Measurements from ENCODE around the gene LINGO3.

LINGO3 gene

DNA sequence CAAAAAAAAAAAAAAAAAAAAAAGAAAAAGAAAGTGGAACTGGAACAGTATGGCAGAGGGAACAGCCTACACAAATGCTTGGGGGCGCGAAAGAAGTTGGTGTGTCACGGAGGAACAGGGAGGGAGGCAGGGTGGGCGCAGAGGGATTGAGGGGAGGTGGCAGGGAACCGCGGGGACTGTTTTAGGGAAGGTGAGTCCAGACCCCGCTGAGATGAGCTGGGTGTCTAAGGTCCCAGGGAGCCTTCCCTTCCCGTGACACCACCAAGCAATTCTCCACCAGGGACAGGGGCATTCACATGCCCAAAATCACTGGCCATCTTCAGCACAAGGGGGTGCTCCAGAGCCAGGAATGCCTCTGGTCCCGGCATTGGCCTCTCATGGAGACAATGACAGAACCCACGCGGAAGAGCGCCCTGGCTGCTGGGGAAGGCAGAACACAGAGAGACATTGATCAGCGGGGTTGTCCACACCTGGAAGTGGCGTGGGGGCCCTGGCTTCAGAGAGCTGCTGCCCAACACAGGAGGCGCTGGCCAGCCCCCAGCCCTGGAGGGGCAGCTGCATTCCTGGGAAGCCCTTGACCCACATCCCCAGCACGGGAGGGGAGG is 32.9 kb downstream of the LINGO3 start (continued):
- TF ChIP-seq, protein P1, sequence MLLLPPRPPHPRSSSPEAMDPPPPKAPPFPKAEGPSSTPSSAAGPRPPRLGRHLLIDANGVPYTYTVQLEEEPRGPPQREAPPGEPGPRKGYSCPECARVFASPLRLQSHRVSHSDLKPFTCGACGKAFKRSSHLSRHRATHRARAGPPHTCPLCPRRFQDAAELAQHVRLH (tag by site-specific recombination; IDR thresholded peaks at IDR 0.05) = 0 out of 2 replicates have a peak, but pooled peaks have one; percentile 48
- peak; percentile 32; the same call in 1 of the 2 replicates for TF ChIP-seq ZNF2 (tag by site-specific recombination; IDR thresholded peaks at IDR 0.05)
- TF ChIP-seq ZNF501 (tag by site-specific recombination; IDR thresholded peaks at IDR 0.05) = no peak
- TF ChIP-seq, protein P2, sequence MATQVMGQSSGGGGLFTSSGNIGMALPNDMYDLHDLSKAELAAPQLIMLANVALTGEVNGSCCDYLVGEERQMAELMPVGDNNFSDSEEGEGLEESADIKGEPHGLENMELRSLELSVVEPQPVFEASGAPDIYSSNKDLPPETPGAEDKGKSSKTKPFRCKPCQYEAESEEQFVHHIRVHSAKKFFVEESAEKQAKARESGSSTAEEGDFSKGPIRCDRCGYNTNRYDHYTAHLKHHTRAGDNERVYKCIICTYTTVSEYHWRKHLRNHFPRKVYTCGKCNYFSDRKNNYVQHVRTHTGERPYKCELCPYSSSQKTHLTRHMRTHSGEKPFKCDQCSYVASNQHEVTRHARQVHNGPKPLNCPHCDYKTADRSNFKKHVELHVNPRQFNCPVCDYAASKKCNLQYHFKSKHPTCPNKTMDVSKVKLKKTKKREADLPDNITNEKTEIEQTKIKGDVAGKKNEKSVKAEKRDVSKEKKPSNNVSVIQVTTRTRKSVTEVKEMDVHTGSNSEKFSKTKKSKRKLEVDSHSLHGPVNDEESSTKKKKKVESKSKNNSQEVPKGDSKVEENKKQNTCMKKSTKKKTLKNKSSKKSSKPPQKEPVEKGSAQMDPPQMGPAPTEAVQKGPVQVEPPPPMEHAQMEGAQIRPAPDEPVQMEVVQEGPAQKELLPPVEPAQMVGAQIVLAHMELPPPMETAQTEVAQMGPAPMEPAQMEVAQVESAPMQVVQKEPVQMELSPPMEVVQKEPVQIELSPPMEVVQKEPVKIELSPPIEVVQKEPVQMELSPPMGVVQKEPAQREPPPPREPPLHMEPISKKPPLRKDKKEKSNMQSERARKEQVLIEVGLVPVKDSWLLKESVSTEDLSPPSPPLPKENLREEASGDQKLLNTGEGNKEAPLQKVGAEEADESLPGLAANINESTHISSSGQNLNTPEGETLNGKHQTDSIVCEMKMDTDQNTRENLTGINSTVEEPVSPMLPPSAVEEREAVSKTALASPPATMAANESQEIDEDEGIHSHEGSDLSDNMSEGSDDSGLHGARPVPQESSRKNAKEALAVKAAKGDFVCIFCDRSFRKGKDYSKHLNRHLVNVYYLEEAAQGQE (tag by site-specific recombination; IDR thresholded peaks at IDR 0.05) = peak; percentile 94
- no peak for TF ChIP-seq GFI1B (tag by site-specific recombination; IDR thresholded peaks at IDR 0.05)
- no peak for TF ChIP-seq OSR2 (tag by site-specific recombination; IDR thresholded peaks at IDR 0.05)
- TF ChIP-seq ZNF184 (tag by site-specific recombination; IDR thresholded peaks at IDR 0.05) = no peak
- peak; percentile 46 for TF ChIP-seq ZBTB17 (tag by site-specific recombination; IDR thresholded peaks at IDR 0.05)
- TF ChIP-seq, protein P3, sequence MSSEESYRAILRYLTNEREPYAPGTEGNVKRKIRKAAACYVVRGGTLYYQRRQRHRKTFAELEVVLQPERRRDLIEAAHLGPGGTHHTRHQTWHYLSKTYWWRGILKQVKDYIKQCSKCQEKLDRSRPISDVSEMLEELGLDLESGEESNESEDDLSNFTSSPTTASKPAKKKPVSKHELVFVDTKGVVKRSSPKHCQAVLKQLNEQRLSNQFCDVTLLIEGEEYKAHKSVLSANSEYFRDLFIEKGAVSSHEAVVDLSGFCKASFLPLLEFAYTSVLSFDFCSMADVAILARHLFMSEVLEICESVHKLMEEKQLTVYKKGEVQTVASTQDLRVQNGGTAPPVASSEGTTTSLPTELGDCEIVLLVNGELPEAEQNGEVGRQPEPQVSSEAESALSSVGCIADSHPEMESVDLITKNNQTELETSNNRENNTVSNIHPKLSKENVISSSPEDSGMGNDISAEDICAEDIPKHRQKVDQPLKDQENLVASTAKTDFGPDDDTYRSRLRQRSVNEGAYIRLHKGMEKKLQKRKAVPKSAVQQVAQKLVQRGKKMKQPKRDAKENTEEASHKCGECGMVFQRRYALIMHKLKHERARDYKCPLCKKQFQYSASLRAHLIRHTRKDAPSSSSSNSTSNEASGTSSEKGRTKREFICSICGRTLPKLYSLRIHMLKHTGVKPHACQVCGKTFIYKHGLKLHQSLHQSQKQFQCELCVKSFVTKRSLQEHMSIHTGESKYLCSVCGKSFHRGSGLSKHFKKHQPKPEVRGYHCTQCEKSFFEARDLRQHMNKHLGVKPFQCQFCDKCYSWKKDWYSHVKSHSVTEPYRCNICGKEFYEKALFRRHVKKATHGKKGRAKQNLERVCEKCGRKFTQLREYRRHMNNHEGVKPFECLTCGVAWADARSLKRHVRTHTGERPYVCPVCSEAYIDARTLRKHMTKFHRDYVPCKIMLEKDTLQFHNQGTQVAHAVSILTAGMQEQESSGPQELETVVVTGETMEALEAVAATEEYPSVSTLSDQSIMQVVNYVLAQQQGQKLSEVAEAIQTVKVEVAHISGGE (tag by site-specific recombination; conservative IDR thresholded peaks at IDR 0.05; ENCODE audit: low read depth) = 0 out of 2 replicates have a peak, but pooled peaks have one; percentile 21
- TF ChIP-seq ZNF621 (tag by site-specific recombination; IDR thresholded peaks at IDR 0.05) = no peak
- peak; percentile 59; the same call in 1 of the 2 replicates for TF ChIP-seq ZNF558 (tag by site-specific recombination; IDR thresholded peaks at IDR 0.05)
- TF ChIP-seq ZBTB20 (tag by site-specific recombination; IDR thresholded peaks at IDR 0.05) = no peak
- TF ChIP-seq, protein P4, sequence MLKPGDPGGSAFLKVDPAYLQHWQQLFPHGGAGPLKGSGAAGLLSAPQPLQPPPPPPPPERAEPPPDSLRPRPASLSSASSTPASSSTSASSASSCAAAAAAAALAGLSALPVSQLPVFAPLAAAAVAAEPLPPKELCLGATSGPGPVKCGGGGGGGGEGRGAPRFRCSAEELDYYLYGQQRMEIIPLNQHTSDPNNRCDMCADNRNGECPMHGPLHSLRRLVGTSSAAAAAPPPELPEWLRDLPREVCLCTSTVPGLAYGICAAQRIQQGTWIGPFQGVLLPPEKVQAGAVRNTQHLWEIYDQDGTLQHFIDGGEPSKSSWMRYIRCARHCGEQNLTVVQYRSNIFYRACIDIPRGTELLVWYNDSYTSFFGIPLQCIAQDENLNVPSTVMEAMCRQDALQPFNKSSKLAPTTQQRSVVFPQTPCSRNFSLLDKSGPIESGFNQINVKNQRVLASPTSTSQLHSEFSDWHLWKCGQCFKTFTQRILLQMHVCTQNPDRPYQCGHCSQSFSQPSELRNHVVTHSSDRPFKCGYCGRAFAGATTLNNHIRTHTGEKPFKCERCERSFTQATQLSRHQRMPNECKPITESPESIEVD (tag by site-specific recombination; IDR thresholded peaks at IDR 0.05) = no peak
- TF ChIP-seq, protein P5, sequence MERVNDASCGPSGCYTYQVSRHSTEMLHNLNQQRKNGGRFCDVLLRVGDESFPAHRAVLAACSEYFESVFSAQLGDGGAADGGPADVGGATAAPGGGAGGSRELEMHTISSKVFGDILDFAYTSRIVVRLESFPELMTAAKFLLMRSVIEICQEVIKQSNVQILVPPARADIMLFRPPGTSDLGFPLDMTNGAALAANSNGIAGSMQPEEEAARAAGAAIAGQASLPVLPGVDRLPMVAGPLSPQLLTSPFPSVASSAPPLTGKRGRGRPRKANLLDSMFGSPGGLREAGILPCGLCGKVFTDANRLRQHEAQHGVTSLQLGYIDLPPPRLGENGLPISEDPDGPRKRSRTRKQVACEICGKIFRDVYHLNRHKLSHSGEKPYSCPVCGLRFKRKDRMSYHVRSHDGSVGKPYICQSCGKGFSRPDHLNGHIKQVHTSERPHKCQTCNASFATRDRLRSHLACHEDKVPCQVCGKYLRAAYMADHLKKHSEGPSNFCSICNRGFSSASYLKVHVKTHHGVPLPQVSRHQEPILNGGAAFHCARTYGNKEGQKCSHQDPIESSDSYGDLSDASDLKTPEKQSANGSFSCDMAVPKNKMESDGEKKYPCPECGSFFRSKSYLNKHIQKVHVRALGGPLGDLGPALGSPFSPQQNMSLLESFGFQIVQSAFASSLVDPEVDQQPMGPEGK (tag by site-specific recombination; IDR thresholded peaks at IDR 0.05) = no peak; the same call in 1 of the 2 replicates
- TF ChIP-seq SP7 (tag by site-specific recombination; IDR thresholded peaks at IDR 0.05) = peak; percentile 45; the same call in 1 of the 2 replicates
- TF ChIP-seq, protein P6, sequence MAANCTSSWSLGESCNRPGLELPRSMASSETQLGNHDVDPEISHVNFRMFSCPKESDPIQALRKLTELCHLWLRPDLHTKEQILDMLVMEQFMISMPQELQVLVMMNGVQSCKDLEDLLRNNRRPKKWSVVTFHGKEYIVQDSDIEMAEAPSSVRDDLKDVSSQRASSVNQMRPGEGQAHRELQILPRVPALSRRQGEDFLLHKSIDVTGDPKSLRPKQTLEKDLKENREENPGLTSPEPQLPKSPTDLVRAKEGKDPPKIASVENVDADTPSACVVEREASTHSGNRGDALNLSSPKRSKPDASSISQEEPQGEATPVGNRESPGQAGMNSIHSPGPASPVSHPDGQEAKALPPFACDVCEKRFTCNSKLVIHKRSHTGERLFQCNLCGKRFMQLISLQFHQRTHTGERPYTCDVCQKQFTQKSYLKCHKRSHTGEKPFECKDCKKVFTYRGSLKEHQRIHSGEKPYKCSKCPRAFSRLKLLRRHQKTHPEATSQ (tag by site-specific recombination; IDR thresholded peaks at IDR 0.05) = no peak
- TF ChIP-seq SALL2 (tag by site-specific recombination; IDR thresholded peaks at IDR 0.05; ENCODE audit: borderline replicate concordance) = no peak
- no peak for TF ChIP-seq ZFP41 (tag by site-specific recombination; IDR thresholded peaks at IDR 0.05; ENCODE audit: borderline replicate concordance)
- no peak for TF ChIP-seq HOXD13 (CRISPR knock-in tag; IDR thresholded peaks at IDR 0.05; ENCODE audit: borderline replicate concordance)
- TF ChIP-seq, protein P7, sequence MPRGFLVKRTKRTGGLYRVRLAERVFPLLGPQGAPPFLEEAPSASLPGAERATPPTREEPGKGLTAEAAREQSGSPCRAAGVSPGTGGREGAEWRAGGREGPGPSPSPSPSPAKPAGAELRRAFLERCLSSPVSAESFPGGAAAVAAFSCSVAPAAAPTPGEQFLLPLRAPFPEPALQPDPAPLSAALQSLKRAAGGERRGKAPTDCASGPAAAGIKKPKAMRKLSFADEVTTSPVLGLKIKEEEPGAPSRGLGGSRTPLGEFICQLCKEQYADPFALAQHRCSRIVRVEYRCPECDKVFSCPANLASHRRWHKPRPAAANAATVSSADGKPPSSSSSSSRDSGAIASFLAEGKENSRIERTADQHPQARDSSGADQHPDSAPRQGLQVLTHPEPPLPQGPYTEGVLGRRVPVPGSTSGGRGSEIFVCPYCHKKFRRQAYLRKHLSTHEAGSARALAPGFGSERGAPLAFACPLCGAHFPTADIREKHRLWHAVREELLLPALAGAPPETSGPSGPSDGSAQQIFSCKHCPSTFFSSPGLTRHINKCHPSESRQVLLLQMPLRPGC (tag by site-specific recombination; IDR thresholded peaks at IDR 0.05) = 0 out of 2 replicates have a peak, but pooled peaks have one; percentile 12
- no peak for TF ChIP-seq REPIN1 (tag by site-specific recombination; IDR thresholded peaks at IDR 0.05; ENCODE audit: low read depth)
- peak; percentile 49; the same call in 1 of the 2 replicates for TF ChIP-seq ZNF76 (tag by site-specific recombination; IDR thresholded peaks at IDR 0.05; ENCODE audit: borderline replicate concordance, low read depth)
- TF ChIP-seq ZNF132 (tag by site-specific recombination; IDR thresholded peaks at IDR 0.05; ENCODE audit: borderline replicate concordance) = no peak
